ENCODE measurements around the gene ADPRHL1. TPM values are rescaled to one million over a fixed set of nuclear protein-coding genes. Genes with fewer than 3 reads are reported as not detected.

ADPRHL1 gene
- total RNA-seq: 1 to 10 TPM; 2.3 to 7.8 (median 4.5) TPM
- polyA plus RNA-seq: 1 to 10 TPM; 1.2 to 4.9 (median 4.2) TPM

DNA sequence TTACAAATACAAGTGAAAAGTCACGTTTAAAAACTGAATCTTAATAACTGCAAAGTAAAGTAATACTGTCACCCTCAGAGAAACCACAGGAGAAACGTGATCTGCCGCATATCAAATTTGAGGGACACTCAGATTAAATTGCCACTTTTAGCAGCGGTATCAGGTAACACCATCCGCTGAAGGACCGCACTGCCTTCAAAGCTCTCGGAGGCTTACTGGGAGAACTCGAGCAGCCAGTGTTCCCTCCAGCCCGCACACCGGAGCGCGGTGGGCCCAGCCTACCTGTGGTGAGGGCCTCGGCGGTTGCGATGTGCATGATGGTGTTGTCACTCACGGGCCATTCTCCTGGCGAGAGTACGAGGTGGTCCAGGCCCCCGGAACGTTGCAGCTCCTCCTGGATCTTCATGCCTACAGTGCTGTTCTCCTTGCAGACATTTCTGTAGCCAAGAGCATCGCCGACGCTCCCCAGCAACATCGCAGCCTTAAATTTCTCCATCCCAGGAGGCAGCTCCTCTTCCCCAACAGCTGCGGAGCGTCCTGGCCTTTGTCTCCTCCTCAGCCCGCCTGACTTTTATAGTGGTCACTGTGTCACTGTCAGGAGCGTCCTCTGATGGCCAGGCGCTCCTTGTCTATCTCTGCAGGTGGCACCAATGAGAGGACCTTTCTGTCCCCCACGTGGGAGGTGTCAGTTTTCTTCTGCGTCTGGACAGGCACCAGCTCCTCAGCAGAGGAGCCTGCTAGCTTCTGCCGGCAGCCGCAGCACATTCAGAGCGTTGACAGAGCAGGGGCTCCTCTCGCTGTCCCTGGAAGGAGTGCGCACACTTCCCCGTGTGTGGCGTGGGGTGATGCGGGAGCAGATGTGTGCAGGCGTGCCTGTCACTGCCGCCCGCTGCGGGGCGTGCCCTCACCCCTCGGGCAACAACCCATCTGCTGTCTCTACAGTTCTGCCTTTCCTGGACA is at the start of gene ADPRHL1:
Gene ADPRHL1, minus strand, starts transcription at position 547 of the 960 bp plus-strand sequence. Its CDS starts 51 bp downstream, at position 496.
- no peaks in the 10 kb centered on the region for H3K27me3 ChIP-seq
- TF ChIP-seq POLR2AphosphoS5 (IDR thresholded peaks at IDR 0.05) (peak in 1 of 4 donors; percentile 26), POLR2A (IDR thresholded peaks at IDR 0.05) (no peak)
- DNase-seq: peak; percentile 70
- H3K4me1 ChIP-seq: peaks cover 0 to 27% (median 21%) of the 10 kb centered on the region in 4 donors
- peak within 1 kb of the TSS in 3 of 4 donors; percentile 73 to 79 (median 79) for H3K27ac ChIP-seq
- intact Hi-C loops (cut with DNase I): no loop called here
- WGBS, 2 donors: 89 to 91% methylated on average over 45 of the region's 45 CpGs
- peak within 1 kb of the TSS in 1 of 4 donors; percentile 3 for H3K4me3 ChIP-seq
- no peaks in the 10 kb centered on the region for H3K9me3 ChIP-seq
- peaks cover 0 to 31% (median 13%) of the 10 kb centered on the region in 4 donors for H3K36me3 ChIP-seq

DNA sequence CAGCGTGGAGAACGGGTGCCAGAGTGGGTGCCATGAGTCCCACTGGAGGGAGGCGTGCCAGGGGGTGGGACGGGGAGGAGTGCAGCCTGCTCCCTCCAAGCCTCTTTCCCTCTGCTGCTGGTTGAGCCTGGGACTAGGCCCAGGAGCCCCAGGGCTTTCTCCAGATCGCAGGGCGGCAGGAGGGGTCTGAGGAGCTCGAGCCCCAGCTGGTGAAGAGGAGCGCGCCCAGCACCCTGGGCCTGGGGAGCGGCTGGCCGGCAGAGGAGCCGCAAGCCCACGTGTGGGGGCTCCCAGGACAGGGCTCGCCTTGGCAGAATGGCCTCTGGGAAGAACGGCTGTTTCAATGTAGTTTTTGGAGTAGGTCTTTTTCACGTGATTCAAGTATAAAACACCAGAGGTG is 49.4 kb upstream of the ADPRHL1 start:
- H3K27ac ChIP-seq: no peak overlapping the region
- H3K36me3 ChIP-seq: peaks cover 30 to 90% (median 54%) of the 10 kb centered on the region in 4 donors
- no peaks in the 10 kb centered on the region for H3K27me3 ChIP-seq
- DNase-seq: no peak
- intact Hi-C loops (cut with DNase I): no loop called here
- no peak overlapping the region for H3K4me3 ChIP-seq
- 88 to 89% methylated on average over 16 of the region's 16 CpGs for WGBS, 2 donors
- H3K9me3 ChIP-seq: no peaks in the 10 kb centered on the region
- no peak for TF ChIP-seq EP300 (IDR thresholded peaks at IDR 0.05)
- H3K4me1 ChIP-seq: peaks cover 0 to 2% (median 0%) of the 10 kb centered on the region in 4 donors

DNA sequence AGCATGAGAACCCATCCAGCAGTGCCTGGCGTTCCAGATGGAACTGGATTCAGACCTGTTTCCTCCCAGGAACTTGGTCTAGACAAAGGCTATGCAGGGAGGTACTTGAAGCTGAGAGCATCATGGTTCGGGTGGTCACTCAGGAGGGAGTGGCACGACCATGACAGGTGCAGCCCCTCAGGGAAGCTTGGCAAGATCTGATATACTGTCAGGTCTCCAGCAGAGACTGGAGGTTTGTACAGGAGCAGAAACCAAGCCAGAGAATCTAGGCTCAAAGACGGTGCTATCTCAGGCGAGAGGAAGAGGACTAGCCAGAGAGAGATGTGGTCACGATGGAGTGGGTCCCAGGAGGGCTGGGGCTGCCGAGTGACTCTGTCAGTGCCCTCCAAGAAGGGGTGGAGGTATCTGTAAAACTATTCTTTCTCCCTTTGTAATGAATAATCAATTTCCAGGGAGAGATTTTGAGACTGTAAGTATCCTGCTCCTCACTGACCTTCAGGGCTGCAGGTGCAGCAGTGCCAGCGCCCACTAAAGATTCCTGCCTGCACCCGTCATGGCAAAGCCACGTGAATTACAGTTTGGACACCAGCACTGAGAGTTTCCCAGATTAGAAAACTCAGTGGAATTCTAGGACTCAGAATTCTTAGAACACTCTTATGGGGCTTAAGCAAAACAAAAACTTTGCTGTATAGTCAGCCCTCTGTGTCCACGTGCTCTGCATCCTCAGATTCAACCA is 47.4 kb upstream of the ADPRHL1 start:
- Histone ChIP-seq H3K9me3 (no peaks in the 10 kb centered on the region), H3K4me1 (peaks cover 0 to 19% (median 11%) of the 10 kb centered on the region in 4 donors), H3K36me3 (peaks cover 30 to 92% (median 54%) of the 10 kb centered on the region in 4 donors), H3K4me3 (no peak overlapping the region), H3K27me3 (no peaks in the 10 kb centered on the region), H3K27ac (no peak overlapping the region)
- intact Hi-C loops (cut with DNase I): no loop called here
- 91 to 95% methylated on average over 11 of the region's 11 CpGs for WGBS, 2 donors
- no peak for DNase-seq
- TF ChIP-seq, protein P1, sequence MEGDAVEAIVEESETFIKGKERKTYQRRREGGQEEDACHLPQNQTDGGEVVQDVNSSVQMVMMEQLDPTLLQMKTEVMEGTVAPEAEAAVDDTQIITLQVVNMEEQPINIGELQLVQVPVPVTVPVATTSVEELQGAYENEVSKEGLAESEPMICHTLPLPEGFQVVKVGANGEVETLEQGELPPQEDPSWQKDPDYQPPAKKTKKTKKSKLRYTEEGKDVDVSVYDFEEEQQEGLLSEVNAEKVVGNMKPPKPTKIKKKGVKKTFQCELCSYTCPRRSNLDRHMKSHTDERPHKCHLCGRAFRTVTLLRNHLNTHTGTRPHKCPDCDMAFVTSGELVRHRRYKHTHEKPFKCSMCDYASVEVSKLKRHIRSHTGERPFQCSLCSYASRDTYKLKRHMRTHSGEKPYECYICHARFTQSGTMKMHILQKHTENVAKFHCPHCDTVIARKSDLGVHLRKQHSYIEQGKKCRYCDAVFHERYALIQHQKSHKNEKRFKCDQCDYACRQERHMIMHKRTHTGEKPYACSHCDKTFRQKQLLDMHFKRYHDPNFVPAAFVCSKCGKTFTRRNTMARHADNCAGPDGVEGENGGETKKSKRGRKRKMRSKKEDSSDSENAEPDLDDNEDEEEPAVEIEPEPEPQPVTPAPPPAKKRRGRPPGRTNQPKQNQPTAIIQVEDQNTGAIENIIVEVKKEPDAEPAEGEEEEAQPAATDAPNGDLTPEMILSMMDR (IDR thresholded peaks at IDR 0.05): no peak
- no peak for TF ChIP-seq EP300 (IDR thresholded peaks at IDR 0.05)
- TF ChIP-seq POLR2AphosphoS5 (IDR thresholded peaks at IDR 0.05): no peak
- no peak for TF ChIP-seq POLR2A (IDR thresholded peaks at IDR 0.05)

DNA sequence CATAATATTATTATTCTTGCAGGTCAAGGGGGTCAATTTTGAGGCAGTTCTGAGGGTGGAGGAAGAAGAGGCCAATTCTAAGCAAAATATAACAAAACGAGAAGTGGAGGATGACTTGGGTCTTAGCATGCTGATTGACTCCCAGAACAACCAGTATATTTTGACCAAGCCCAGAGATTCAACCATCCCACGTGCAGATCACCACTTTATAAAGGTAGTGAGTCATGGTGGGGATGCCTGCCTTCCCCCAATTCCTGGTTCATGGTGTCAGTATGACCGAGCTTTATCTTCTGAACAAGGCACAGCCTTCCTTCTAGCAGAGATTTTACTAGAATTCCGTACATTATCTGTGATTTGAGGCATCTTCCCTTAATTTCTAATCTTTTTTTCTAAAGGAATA is 46.6 kb upstream of the ADPRHL1 start:
- H3K36me3 ChIP-seq: peaks cover 30 to 85% (median 54%) of the 10 kb centered on the region in 4 donors
- no peak for DNase-seq
- no peak overlapping the region for H3K4me3 ChIP-seq
- H3K4me1 ChIP-seq: peaks cover 0 to 26% (median 19%) of the 10 kb centered on the region in 4 donors
- WGBS, 2 donors: 89 to 92% methylated on average over 4 of the region's 4 CpGs
- no peak overlapping the region for H3K27ac ChIP-seq
- no peaks in the 10 kb centered on the region for H3K9me3 ChIP-seq
- TF ChIP-seq EP300 (IDR thresholded peaks at IDR 0.05) (no peak), POLR2AphosphoS5 (IDR thresholded peaks at IDR 0.05) (no peak), POLR2A (IDR thresholded peaks at IDR 0.05) (no peak)
- TF ChIP-seq, protein P1 (IDR thresholded peaks at IDR 0.05): no peak
- intact Hi-C loops (cut with DNase I): no loop called here
- H3K27me3 ChIP-seq: no peaks in the 10 kb centered on the region

DNA sequence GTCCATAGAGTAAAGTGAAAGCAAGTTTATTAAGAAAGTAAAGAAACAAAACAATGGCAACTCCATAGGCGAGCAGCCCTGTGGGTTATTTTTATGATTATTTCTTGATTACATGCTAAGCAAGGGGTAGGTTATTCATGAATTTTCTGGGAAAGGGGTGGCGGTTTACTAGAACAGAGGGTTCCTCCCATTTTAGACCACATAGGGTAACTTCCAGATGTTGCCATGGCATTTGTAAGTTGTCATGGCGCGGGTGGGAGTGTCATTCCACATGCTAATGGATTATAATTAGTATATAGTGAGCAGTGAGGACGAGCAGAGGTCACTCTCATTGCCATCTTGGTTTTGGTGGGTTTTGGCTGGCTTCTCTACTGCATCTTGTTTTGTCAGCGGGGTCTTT is 45.6 kb upstream of the ADPRHL1 start:
- 95 to 96% methylated on average over 6 of the region's 6 CpGs for WGBS, 2 donors

More for the DNA sequence above, 45.6 kb upstream of the ADPRHL1 start:
- Histone ChIP-seq H3K9me3 (no peaks in the 10 kb centered on the region), H3K4me3 (no peak overlapping the region), H3K27ac (no peak overlapping the region), H3K27me3 (no peaks in the 10 kb centered on the region), H3K4me1 (peaks cover 0 to 37% (median 26%) of the 10 kb centered on the region in 4 donors), H3K36me3 (peaks cover 30 to 74% (median 49%) of the 10 kb centered on the region in 4 donors)
- intact Hi-C loops (cut with DNase I): no loop called here
- no peak for TF ChIP-seq POLR2AphosphoS5 (IDR thresholded peaks at IDR 0.05)
- TF ChIP-seq, protein P1 (IDR thresholded peaks at IDR 0.05): no peak
- no peak for TF ChIP-seq EP300 (IDR thresholded peaks at IDR 0.05)
- TF ChIP-seq POLR2A (IDR thresholded peaks at IDR 0.05): no peak
- DNase-seq: no peak

Measured in sigmoid colon (tissue), 7 donors.